Muscle of leg (tissue), 16 donors: Measurements from ENCODE around the gene FRMPD2. TPM values are rescaled to one million over a fixed set of nuclear protein-coding genes. Genes with fewer than 3 reads are reported as not detected.
A peak's percentile ranks its signal among the peaks of the same experiment; 100 is the strongest.

Experiments
- DNase-seq: peaks from one replicate; pipeline ENCODE4 v3.0.0; 2013
- H3K27ac ChIP-seq: one replicate; pipeline ENCODE4 v1.5.1; 2013; ENCODE audit warnings: mild to moderate bottlenecking, low read length, control low read depth
- H3K27me3 ChIP-seq: one replicate; pipeline ENCODE4 v1.6.1; 2013; ENCODE audit warnings: low read length; ENCODE audit not compliant: control insufficient read depth, insufficient read depth
- H3K36me3 ChIP-seq: one replicate; pipeline ENCODE4 v1.6.1; 2013; ENCODE audit warnings: low read length; ENCODE audit not compliant: control insufficient read depth, insufficient read depth
- H3K4me1 ChIP-seq: one replicate; pipeline ENCODE4 v1.6.1; 2013; ENCODE audit warnings: low read length; ENCODE audit not compliant: control insufficient read depth, insufficient read depth
- H3K4me3 ChIP-seq: one replicate; pipeline ENCODE4 v1.5.1; 2013; ENCODE audit warnings: low read length, control low read depth
- H3K9me3 ChIP-seq: replicated peaks from 2 replicates; pipeline ENCODE4 v1.6.1; 2013; ENCODE audit warnings: low read depth, low read length; ENCODE audit not compliant: control insufficient read depth
- WGBS: methylation state at CpG from one replicate; pipeline ENCODE4 v1.1.5; 2013; ENCODE audit warnings: missing lambda C conversion rate; ENCODE audit not compliant: insufficient coverage; 5-methylcytosine and 5-hydroxymethylcytosine counted together
- long read RNA-seq, 11 donors: transcript quantifications; one replicate each; lab custom pipeline, GENCODE V29; 2026
- polyA plus RNA-seq, 8 donors: library from polyadenylated mRNA; unstranded; fragments of 120-200 nt; gene quantifications; one replicate each; pipeline versions ENCODE4 v1.2.1 to v1.2.3, GENCODE V29; 2013; ENCODE audit warnings: inconsistent platforms in 1 of 8, low replicate concordance in 1 of 8; ENCODE audit not compliant: insufficient read length in 8 of 8, insufficient read depth in 1 of 8
- total RNA-seq: library from RNA; stranded (reverse); fragments of 120-200 nt; gene quantifications from one replicate; pipeline ENCODE4 v1.2.4, GENCODE V29; 2013

FRMPD2 gene, protein sequence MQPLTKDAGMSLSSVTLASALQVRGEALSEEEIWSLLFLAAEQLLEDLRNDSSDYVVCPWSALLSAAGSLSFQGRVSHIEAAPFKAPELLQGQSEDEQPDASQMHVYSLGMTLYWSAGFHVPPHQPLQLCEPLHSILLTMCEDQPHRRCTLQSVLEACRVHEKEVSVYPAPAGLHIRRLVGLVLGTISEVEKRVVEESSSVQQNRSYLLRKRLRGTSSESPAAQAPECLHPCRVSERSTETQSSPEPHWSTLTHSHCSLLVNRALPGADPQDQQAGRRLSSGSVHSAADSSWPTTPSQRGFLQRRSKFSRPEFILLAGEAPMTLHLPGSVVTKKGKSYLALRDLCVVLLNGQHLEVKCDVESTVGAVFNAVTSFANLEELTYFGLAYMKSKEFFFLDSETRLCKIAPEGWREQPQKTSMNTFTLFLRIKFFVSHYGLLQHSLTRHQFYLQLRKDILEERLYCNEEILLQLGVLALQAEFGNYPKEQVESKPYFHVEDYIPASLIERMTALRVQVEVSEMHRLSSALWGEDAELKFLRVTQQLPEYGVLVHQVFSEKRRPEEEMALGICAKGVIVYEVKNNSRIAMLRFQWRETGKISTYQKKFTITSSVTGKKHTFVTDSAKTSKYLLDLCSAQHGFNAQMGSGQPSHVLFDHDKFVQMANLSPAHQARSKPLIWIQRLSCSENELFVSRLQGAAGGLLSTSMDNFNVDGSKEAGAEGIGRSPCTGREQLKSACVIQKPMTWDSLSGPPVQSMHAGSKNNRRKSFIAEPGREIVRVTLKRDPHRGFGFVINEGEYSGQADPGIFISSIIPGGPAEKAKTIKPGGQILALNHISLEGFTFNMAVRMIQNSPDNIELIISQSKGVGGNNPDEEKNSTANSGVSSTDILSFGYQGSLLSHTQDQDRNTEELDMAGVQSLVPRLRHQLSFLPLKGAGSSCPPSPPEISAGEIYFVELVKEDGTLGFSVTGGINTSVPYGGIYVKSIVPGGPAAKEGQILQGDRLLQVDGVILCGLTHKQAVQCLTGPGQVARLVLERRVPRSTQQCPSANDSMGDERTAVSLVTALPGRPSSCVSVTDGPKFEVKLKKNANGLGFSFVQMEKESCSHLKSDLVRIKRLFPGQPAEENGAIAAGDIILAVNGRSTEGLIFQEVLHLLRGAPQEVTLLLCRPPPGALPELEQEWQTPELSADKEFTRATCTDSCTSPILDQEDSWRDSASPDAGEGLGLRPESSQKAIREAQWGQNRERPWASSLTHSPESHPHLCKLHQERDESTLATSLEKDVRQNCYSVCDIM (N-terminal part only)
- 0.18 TPM for total RNA-seq
- polyA plus RNA-seq, result under 1 TPM in 7 of 8 donors, not detected in 1; 0.11 to 0.88 (median 0.16) TPM
- long read RNA-seq, donor 1, result 0 reads
- long read RNA-seq, donor 2, result 0 reads
- long read RNA-seq, donor 3, result 0 reads
- long read RNA-seq, donor 4, result 0 reads
- long read RNA-seq, donor 5, result 0 reads
- long read RNA-seq, donor 6, result 0 reads
- long read RNA-seq, donor 7, result 0 reads
- long read RNA-seq, donor 8, result 0 reads
- long read RNA-seq, donor 9, result 0 reads
- long read RNA-seq, donor 10, result 0 reads
- long read RNA-seq, donor 11, result 0 reads

GRCh38 chr10:48274636-48275035 is at the start of gene FRMPD2:
FRMPD2 (minus strand) TSS chr10:48274696; CDS start chr10:48274567, 129 bp downstream.
- WGBS, result 49% methylated on average over 6 of the region's 8 CpGs
- H3K27ac ChIP-seq, result no peak within 1 kb of the TSS
- H3K27me3 ChIP-seq, result no peaks in the 10 kb centered on the region
- no peaks in the 10 kb centered on the region for H3K36me3 ChIP-seq
- no peaks in the 10 kb centered on the region for H3K4me1 ChIP-seq
- no peak within 1 kb of the TSS for H3K4me3 ChIP-seq
- H3K9me3 ChIP-seq, result no peaks in the 10 kb centered on the region
- DNase-seq, result no peak

DNA sequence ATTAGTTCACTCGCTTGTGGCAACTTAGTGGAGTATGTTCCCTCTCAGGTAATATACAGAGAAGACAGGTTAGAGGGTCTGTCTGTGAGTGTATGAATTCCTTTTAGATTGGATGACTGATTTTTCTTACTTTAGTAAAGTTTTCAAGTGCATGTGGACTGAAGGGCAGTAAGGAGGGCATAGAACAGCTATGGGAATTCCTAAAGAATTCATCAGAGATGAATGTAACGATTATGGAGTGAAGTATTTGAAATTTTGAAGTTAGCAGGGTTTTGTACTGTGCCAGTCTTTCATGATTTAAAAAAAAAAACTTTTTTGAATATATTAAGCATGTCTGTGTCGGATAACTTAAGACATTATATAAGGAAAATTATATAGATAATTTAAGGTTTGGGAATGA is 47.5 kb upstream of the FRMPD2 start:
- Histone ChIP-seq H3K27me3 (no peaks in the 10 kb centered on the region), H3K27ac (no peak overlapping the region), H3K4me1 (no peaks in the 10 kb centered on the region), H3K9me3 (peaks cover 5% of the 10 kb centered on the region), H3K36me3 (no peaks in the 10 kb centered on the region), H3K4me3 (no peak overlapping the region)
- no CpG with 5 or more reads among the region's 3 CpGs for WGBS
- DNase-seq, result no peak

DNA sequence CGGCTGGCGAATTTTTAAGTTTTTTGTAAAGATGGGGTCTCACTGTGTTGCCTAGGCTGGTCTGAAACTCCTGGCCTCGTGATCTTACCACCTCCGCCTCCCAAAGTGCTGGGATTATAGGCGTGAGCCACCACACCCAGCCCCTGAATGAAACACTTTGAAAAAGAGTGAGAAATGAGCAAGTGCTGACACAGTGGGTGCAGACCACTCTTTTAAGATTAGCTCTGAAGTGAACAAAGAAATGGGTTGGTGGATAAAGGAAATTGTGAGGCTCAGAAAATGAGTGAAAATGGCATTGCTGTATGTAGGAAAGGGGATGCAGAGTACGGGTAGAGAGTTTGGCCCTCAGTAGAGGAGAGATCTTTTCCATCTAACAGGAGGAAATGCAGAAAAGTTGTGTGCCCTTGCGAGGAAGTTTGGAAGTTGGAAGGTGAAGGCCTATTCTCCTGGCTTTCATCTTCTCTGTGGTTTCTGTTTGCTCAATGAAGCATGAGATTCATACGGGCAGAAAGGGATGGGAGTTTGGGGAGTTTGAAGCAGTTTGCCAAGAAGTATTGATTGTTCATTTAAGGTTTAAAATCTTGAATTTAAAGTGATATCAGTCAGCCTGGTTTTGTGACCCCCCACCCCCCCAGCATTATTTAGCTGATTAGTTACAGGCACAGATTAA is 43.0 kb upstream of the FRMPD2 start:
- Histone ChIP-seq H3K27me3 (no peaks in the 10 kb centered on the region), H3K36me3 (no peaks in the 10 kb centered on the region), H3K4me1 (no peaks in the 10 kb centered on the region), H3K27ac (no peak overlapping the region), H3K9me3 (no peaks in the 10 kb centered on the region), H3K4me3 (no peak overlapping the region)
- no peak for DNase-seq
- 81% methylated on average over 4 of the region's 8 CpGs for WGBS

- no peak for DNase-seq
- Histone ChIP-seq H3K9me3 (no peaks in the 10 kb centered on the region), H3K4me1 (no peaks in the 10 kb centered on the region), H3K27ac (no peak overlapping the region), H3K27me3 (no peaks in the 10 kb centered on the region), H3K4me3 (no peak overlapping the region), H3K36me3 (no peaks in the 10 kb centered on the region)
- WGBS, result 94% methylated on average over 2 of the region's 4 CpGs
Observed at GRCh38 chr10:48316236-48316635, 41.7 kb upstream of the FRMPD2 start.

- no peaks in the 10 kb centered on the region for H3K27me3 ChIP-seq
- DNase-seq, result no peak
- no peaks in the 10 kb centered on the region for H3K9me3 ChIP-seq
- no peaks in the 10 kb centered on the region for H3K36me3 ChIP-seq
- no CpG with 5 or more reads among the region's 2 CpGs for WGBS
- H3K27ac ChIP-seq, result no peak overlapping the region
- no peaks in the 10 kb centered on the region for H3K4me1 ChIP-seq
- H3K4me3 ChIP-seq, result no peak overlapping the region
Observed at GRCh38 chr10:48314107-48314506, 39.6 kb upstream of the FRMPD2 start.

GRCh38 chr10:48309711-48310226 is 35.3 kb upstream of the FRMPD2 start:
- H3K4me1 ChIP-seq, result peaks cover 5% of the 10 kb centered on the region
- WGBS, result no CpG with 5 or more reads among the region's 2 CpGs
- H3K27me3 ChIP-seq, result no peaks in the 10 kb centered on the region
- H3K27ac ChIP-seq, result no peak overlapping the region
- no peak overlapping the region for H3K4me3 ChIP-seq
- no peaks in the 10 kb centered on the region for H3K9me3 ChIP-seq
- no peaks in the 10 kb centered on the region for H3K36me3 ChIP-seq
- no peak for DNase-seq

DNA sequence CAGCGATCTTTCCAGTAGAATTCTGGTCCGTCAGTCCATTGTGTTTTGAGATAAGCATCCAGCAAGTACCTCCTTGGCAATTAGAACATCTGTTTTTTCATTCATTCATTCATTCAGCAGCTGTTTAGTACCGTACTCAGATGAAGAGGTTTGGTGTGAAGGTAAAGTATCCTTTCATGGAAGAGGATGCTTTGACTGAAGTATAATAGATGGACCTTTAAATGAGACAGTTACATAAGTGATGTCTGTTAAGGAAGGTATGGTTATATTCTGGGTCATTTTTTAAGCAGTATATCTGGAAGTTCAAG is 33.2 kb upstream of the FRMPD2 start:
- Histone ChIP-seq H3K27me3 (no peaks in the 10 kb centered on the region), H3K4me3 (peak overlapping the region; percentile 66), H3K9me3 (no peaks in the 10 kb centered on the region), H3K27ac (no peak overlapping the region), H3K4me1 (peaks cover 5% of the 10 kb centered on the region), H3K36me3 (no peaks in the 10 kb centered on the region)
- no peak for DNase-seq
- no CpG with 5 or more reads among the region's 3 CpGs for WGBS

GRCh38 chr10:48306870-48307710 is 32.6 kb upstream of the FRMPD2 start:
- no peaks in the 10 kb centered on the region for H3K27me3 ChIP-seq
- DNase-seq, result peak; percentile 79
- H3K9me3 ChIP-seq, result no peaks in the 10 kb centered on the region
- H3K27ac ChIP-seq, result peak overlapping the region; percentile 74
- H3K4me1 ChIP-seq, result peaks cover 5% of the 10 kb centered on the region
- H3K4me3 ChIP-seq, result peak overlapping the region; percentile 66
- H3K36me3 ChIP-seq, result no peaks in the 10 kb centered on the region
- WGBS, result under 1% methylated on average over 65 of the region's 70 CpGs
